Caco-2 (cell line): ENCODE data around the gene TAF6L. TPM values are rescaled to one million over a fixed set of nuclear protein-coding genes. Genes with fewer than 3 reads are reported as not detected.

ENCODE experiments used
- BruUV-seq: library from RNA; stranded (reverse); fragments of 400-500 nt; replicated peaks from 2 replicates; lab custom pipeline; 2021; lab: Mats Ljungman, UMichigan
- CTCF ChIA-PET: fragments of 300-600 bp; sonication (Branson Sonifier 250); formaldehyde crosslinking; loops from one replicate; lab custom pipeline; 2022; ENCODE audit warnings: antibody characterized with exemption; lab: Charles Lee
- POLR2A ChIA-PET: fragments of 300-600 bp; sonication (Branson Sonifier 250); formaldehyde crosslinking; loops from one replicate; lab custom pipeline; 2022; ENCODE audit warnings: antibody characterized with exemption; lab: Charles Lee
- DNase-seq, 2 experiments: peaks; one replicate each; pipeline versions ENCODE4 v3.0.0 to v3.0.0-alpha.2; 2020 to 2022
- H3K27me3 ChIP-seq: replicated peaks from 2 replicates; pipeline ENCODE4 v1.6.0; 2011; ENCODE audit warnings: low read length; ENCODE audit not compliant: control insufficient read depth, insufficient read depth
- H3K36me3 ChIP-seq: 2 replicates; pipeline ENCODE4 v1.5.1; 2011; ENCODE audit warnings: low read length; ENCODE audit not compliant: control insufficient read depth, insufficient read depth
- H3K4me1 ChIP-seq: fragments of 250-450 bp; sonication (Bioruptor Pico); 2 replicates; pipeline ENCODE4 v1.5.1; 2020; ENCODE audit warnings: mild to moderate bottlenecking
- H3K4me3 ChIP-seq: 2 replicates; pipeline ENCODE4 v1.5.1; 2011; ENCODE audit warnings: low read depth, mild to moderate bottlenecking, control low read depth, low read length
- H3K9me3 ChIP-seq: fragments of 250-450 bp; sonication (Bioruptor Pico); 2 replicates; pipeline ENCODE4 v1.5.1; 2020; ENCODE audit warnings: mild to moderate bottlenecking, moderate library complexity
- H3K27ac Mint-ChIP-seq: one replicate; pipeline ENCODE4 v1.8.0; 2022; ENCODE audit warnings: mixed read lengths; ENCODE audit not compliant: unreplicated experiment
- H3K27me3 Mint-ChIP-seq: one replicate; pipeline ENCODE4 v1.8.0; 2022; ENCODE audit warnings: mixed read lengths; ENCODE audit not compliant: insufficient read depth, unreplicated experiment
- H3K36me3 Mint-ChIP-seq: one replicate; pipeline ENCODE4 v1.8.0; 2022; ENCODE audit warnings: mild to moderate bottlenecking, mixed read lengths; ENCODE audit not compliant: insufficient read depth, unreplicated experiment
- H3K4me1 Mint-ChIP-seq: one replicate; pipeline ENCODE4 v1.8.0; 2022; ENCODE audit warnings: low read depth, mixed read lengths; ENCODE audit not compliant: unreplicated experiment
- H3K4me3 Mint-ChIP-seq: one replicate; pipeline ENCODE4 v1.8.0; 2022; ENCODE audit warnings: mild to moderate bottlenecking, moderate library complexity, mixed read lengths; ENCODE audit not compliant: unreplicated experiment
- H3K9me3 Mint-ChIP-seq: one replicate; pipeline ENCODE4 v1.8.0; 2022; ENCODE audit warnings: mixed read lengths; ENCODE audit not compliant: unreplicated experiment
- CTCF ChIP-seq, 2 experiments: fragments of 200-600 bp in 1 of 2; IDR thresholded peaks; 1 replicate in 1 of 2; 2 replicates in 1 of 2; pipeline versions ENCODE4 v1.5.1 to v1.8.0; 2011 to 2022; ENCODE audit warnings: antibody characterized with exemption in 1 of 2, control low read depth in 1 of 2, inconsistent platforms in 1 of 2, low read depth in 1 of 2, low read length in 1 of 2, mild to moderate bottlenecking in 1 of 2, moderate library complexity in 1 of 2; ENCODE audit not compliant: insufficient read depth in 1 of 2, severe bottlenecking in 1 of 2, unreplicated experiment in 1 of 2
- intact Hi-C: fragments of 100-400 bp; cut with micrococcal nuclease; formaldehyde crosslinking; loops from one replicate; pipeline ENCODE4 v1.10.0; 2022; ENCODE audit not compliant: unreplicated experiment
- microRNA-seq: library from miRNA; unstranded; fragments of <30 nt; microRNA quantifications from one replicate; pipeline ENCODE4 v1.2.0, GENCODE V29; 2022
- total RNA-seq: library from RNA; stranded (reverse); gene quantifications from 2 replicates; pipeline ENCODE4 v1.2.3, GENCODE V29; 2022

Gene TAF6L
- total RNA-seq, 1 experiment from 2014 or later: 26.8 TPM

- Histone ChIP-seq H3K4me1 (no peaks in the 10 kb centered on the region), H3K36me3 (peaks cover 10% of the 10 kb centered on the region; the same call in 1 of the 2 replicates), H3K4me3 (peak within 1 kb of the TSS; percentile 66), H3K9me3 (no peaks in the 10 kb centered on the region), H3K27me3 (no peaks in the 10 kb centered on the region)
- no peak for TF ChIP-seq CTCF (IDR thresholded peaks at IDR 0.05; ENCODE audit: insufficient read depth in 1 of 2, low read depth in 1 of 2, low read length in 1 of 2, severe bottlenecking in 1 of 2, unreplicated experiment in 1 of 2)
- H3K4me1 Mint-ChIP-seq: peaks cover 9% of the 10 kb centered on the region
- peaks cover 85% of the 10 kb centered on the region for H3K36me3 Mint-ChIP-seq
- TSS peak; percentile 82 for BruUV-seq
- H3K27ac Mint-ChIP-seq: peak within 1 kb of the TSS; percentile 100
- no peaks in the 10 kb centered on the region for H3K9me3 Mint-ChIP-seq
- no peak for DNase-seq
- ChIA-PET CTCF (interaction anchor here (0.7 to 1.7 kb wide), 2 partner anchors 24 to 46 kb away, joined by 4 to 20 read pairs; partner anchors contain the start of gene TMEM179B), POLR2A (interaction anchor here (0.5 to 1.7 kb wide), 21 partner anchors 8 to 241 kb away, joined by 3 to 68 read pairs (median 6); partner anchors contain the start of genes CSKMT, HNRNPUL2, SLC3A2 and TMEM179B)
- H3K4me3 Mint-ChIP-seq: peak within 1 kb of the TSS; percentile 90
- no peaks in the 10 kb centered on the region for H3K27me3 Mint-ChIP-seq
- intact Hi-C loops: loop anchor here (1.0 to 2.0 kb wide), 3 partner anchors 9 to 46 kb away; partner anchors contain the start of genes NXF1 and TMEM179B
Observed at GRCh38 chr11:62832336-62833234, 61.4 kb downstream of the TAF6L start, which contains the start of gene TEX54. TEX54 (minus strand) TSS chr11:62832841.

GRCh38 chr11:62835336-62835735 lies 64.1 kb downstream of the TAF6L start:
- peaks cover 10% of the 10 kb centered on the region; the same call in 1 of the 2 replicates for H3K36me3 ChIP-seq
- H3K27me3 ChIP-seq: no peaks in the 10 kb centered on the region
- no TSS peak for BruUV-seq
- no peaks in the 10 kb centered on the region for H3K9me3 ChIP-seq
- ChIA-PET POLR2A (no interaction called here), CTCF (no interaction called here)
- H3K4me1 ChIP-seq: no peaks in the 10 kb centered on the region
- no peak for DNase-seq
- TF ChIP-seq CTCF (IDR thresholded peaks at IDR 0.05; ENCODE audit: insufficient read depth in 1 of 2, low read depth in 1 of 2, low read length in 1 of 2, severe bottlenecking in 1 of 2, unreplicated experiment in 1 of 2): no peak
- no peak overlapping the region for H3K4me3 Mint-ChIP-seq
- peaks cover 20% of the 10 kb centered on the region for H3K4me1 Mint-ChIP-seq
- H3K36me3 Mint-ChIP-seq: peaks cover 70% of the 10 kb centered on the region
- H3K27me3 Mint-ChIP-seq: peaks cover 2% of the 10 kb centered on the region
- no peak overlapping the region for H3K4me3 ChIP-seq
- no peak overlapping the region for H3K27ac Mint-ChIP-seq
- H3K9me3 Mint-ChIP-seq: no peaks in the 10 kb centered on the region
- intact Hi-C loops: no loop called here

Small RNAs within 50 kb of the gene (microRNA-seq; reads per million reads assigned to microRNA genes)
- gene MIR6514 (1.5 reads per million), gene MIR6748 (not detected)

Other genes with a start within 250 kb of the TAF6L start
- 312 and 324 TPM in 2 replicates for gene AHNAK, start 224.6 kb upstream of the TAF6L start, total RNA-seq
- 2,004 and 2,035 TPM in 2 replicates for gene EEF1G, start 197.5 kb upstream of the TAF6L start, total RNA-seq
- gene TUT1, start 179.9 kb upstream of the TAF6L start, total RNA-seq: 27.2 and 30.2 TPM in 2 replicates
- gene MTA2, start 169.5 kb upstream of the TAF6L start, total RNA-seq: 134 and 135 TPM in 2 replicates
- 61.2 and 68.7 TPM in 2 replicates for gene EML3, start 158.6 kb upstream of the TAF6L start, total RNA-seq
- gene ROM1, start 158.1 kb upstream of the TAF6L start, total RNA-seq: 1.1 and 1.3 TPM in 2 replicates
- gene B3GAT3, start 149.4 kb upstream of the TAF6L start, total RNA-seq: 37.2 and 37.6 TPM in 2 replicates
- gene GANAB, start 124.8 kb upstream of the TAF6L start, total RNA-seq: 414 and 442 TPM in 2 replicates
- gene INTS5, start 118.1 kb upstream of the TAF6L start, total RNA-seq: 22.2 TPM in 2 replicates
- gene C11orf98, start 106.2 kb upstream of the TAF6L start, total RNA-seq: 115 and 123 TPM in 2 replicates
- 38.2 and 40.1 TPM in 2 replicates for gene CSKMT, start 106.1 kb upstream of the TAF6L start, total RNA-seq
- 23.9 and 24.0 TPM in 2 replicates for gene UQCC3, start 99.7 kb upstream of the TAF6L start, total RNA-seq
- gene LBHD1, start 99.1 kb upstream of the TAF6L start, total RNA-seq: 11.9 and 13.6 TPM in 2 replicates
- gene UBXN1, start 92.3 kb upstream of the TAF6L start, total RNA-seq: 116 and 118 TPM in 2 replicates
- 0.35 and 0.64 TPM in 2 replicates for gene LRRN4CL, start 81.9 kb upstream of the TAF6L start, total RNA-seq
- 39.2 and 48.2 TPM in 2 replicates for gene BSCL2, start 64.0 kb upstream of the TAF6L start, total RNA-seq
- gene GNG3, start 63.7 kb upstream of the TAF6L start, total RNA-seq: not detected in 2 replicates
- 60.0 and 62.9 TPM in 2 replicates for gene HNRNPUL2, start 43.9 kb upstream of the TAF6L start, total RNA-seq
- 47.0 and 53.6 TPM in 2 replicates for gene TTC9C, start 42.9 kb upstream of the TAF6L start, total RNA-seq
- 8.2 and 10.9 TPM in 2 replicates for gene ZBTB3, start 17.2 kb upstream of the TAF6L start, total RNA-seq
- gene POLR2G, start 9.8 kb upstream of the TAF6L start, total RNA-seq: 139 TPM in 2 replicates
- gene TMEM179B, start 16.0 kb downstream of the TAF6L start, total RNA-seq: 59.9 and 68.4 TPM in 2 replicates
- 22.7 and 28.1 TPM in 2 replicates for gene TMEM223, start 20.6 kb downstream of the TAF6L start, total RNA-seq
- gene NXF1, start 34.0 kb downstream of the TAF6L start, total RNA-seq: 77.5 and 77.6 TPM in 2 replicates
- 39.9 and 44.2 TPM in 2 replicates for gene STX5, start 60.7 kb downstream of the TAF6L start, total RNA-seq
- gene TEX54, start 61.4 kb downstream of the TAF6L start, total RNA-seq: 0.95 TPM in 1 of 2 replicates, not detected in the other
- gene WDR74, start 68.2 kb downstream of the TAF6L start, total RNA-seq: 112 and 115 TPM in 2 replicates
- gene SLC3A2, start 109.5 kb downstream of the TAF6L start, total RNA-seq: 763 and 879 TPM in 2 replicates
- not detected in 2 replicates for gene CHRM1, start 150.0 kb downstream of the TAF6L start, total RNA-seq
- gene SLC22A6, start 213.6 kb downstream of the TAF6L start, total RNA-seq: not detected in 2 replicates
- gene SLC22A8, start 244.4 kb downstream of the TAF6L start, total RNA-seq: not detected in 2 replicates